Liver (tissue), 3 donors: ENCODE data around the gene TMEM272.

ENCODE experiments used
- ATF3 ChIP-seq: IDR thresholded peaks from 2 replicates; pipeline ENCODE4 v1.6.1; 2016; ENCODE audit warnings: antibody characterized with exemption
- CTCF ChIP-seq: fragments of 150-350 bp; IDR thresholded peaks from 2 replicates; pipeline ENCODE4 v1.5.1; 2017; ENCODE audit warnings: improper control_type of control experiment, low read depth, low read length; ENCODE audit not compliant: missing input control
- EGR1 ChIP-seq, 2 donors: IDR thresholded peaks; 2 replicates each; pipeline ENCODE4 v1.6.1; 2016 to 2018; ENCODE audit warnings: antibody characterized with exemption in 2 of 2, low read depth in 2 of 2
- GABPA ChIP-seq, 2 donors: IDR thresholded peaks in 1 of 2; conservative IDR thresholded peaks in 1 of 2; 2 replicates each; pipeline ENCODE4 v1.6.1; 2016; ENCODE audit warnings: antibody characterized with exemption in 2 of 2, mild to moderate bottlenecking in 1 of 2, moderate library complexity in 1 of 2
- JUND ChIP-seq, 2 donors: IDR thresholded peaks; 2 replicates each; pipeline ENCODE4 v1.6.1; 2016; ENCODE audit warnings: antibody characterized with exemption in 2 of 2
- MAX ChIP-seq: IDR thresholded peaks from 2 replicates; pipeline ENCODE4 v1.6.1; 2016; ENCODE audit warnings: antibody characterized with exemption
- RAD21 ChIP-seq, 2 donors: IDR thresholded peaks; 2 replicates each; pipeline ENCODE4 v1.6.1; 2016; ENCODE audit warnings: antibody characterized with exemption in 2 of 2, mild to moderate bottlenecking in 2 of 2
- REST ChIP-seq: IDR thresholded peaks from 2 replicates; pipeline ENCODE4 v1.6.1; 2016; ENCODE audit warnings: antibody characterized with exemption, mild to moderate bottlenecking
- RXRA ChIP-seq, 2 donors: IDR thresholded peaks; 2 replicates each; pipeline ENCODE4 v1.6.1; 2017 to 2018; ENCODE audit warnings: antibody characterized with exemption in 2 of 2, mild to moderate bottlenecking in 1 of 2
- SP1 ChIP-seq: IDR thresholded peaks from 2 replicates; pipeline ENCODE4 v1.6.1; 2018; ENCODE audit warnings: antibody characterized with exemption, mild to moderate bottlenecking
- TAF1 ChIP-seq: conservative IDR thresholded peaks from 2 replicates; pipeline ENCODE4 v1.6.1; 2016; ENCODE audit warnings: antibody characterized with exemption, mild to moderate bottlenecking
- YY1 ChIP-seq: IDR thresholded peaks from 2 replicates; pipeline ENCODE4 v1.6.1; 2016; ENCODE audit warnings: antibody characterized with exemption, mild to moderate bottlenecking
- ZBTB33 ChIP-seq: IDR thresholded peaks from 2 replicates; pipeline ENCODE4 v1.6.1; 2016; ENCODE audit warnings: antibody characterized with exemption
- donor health status: healthy.
- donor health status: healthy.

GRCh38 chr13:51826606-51827005, 18.4 kb downstream of the TMEM272 start:
- no peak for TF ChIP-seq CTCF
- no peak for TF ChIP-seq MAX
- TF ChIP-seq JUND (IDR thresholded peaks at IDR 0.05): no peak
- no peak for TF ChIP-seq GABPA (IDR thresholded peaks at IDR 0.05 in 1 of 2, conservative IDR thresholded peaks at IDR 0.05 in 1 of 2)
- TF ChIP-seq SP1: no peak
- TF ChIP-seq RXRA (IDR thresholded peaks at IDR 0.05): no peak
- no peak for TF ChIP-seq ATF3
- TF ChIP-seq EGR1 (IDR thresholded peaks at IDR 0.05; ENCODE audit: low read depth in 2 of 2): no peak
- no peak for TF ChIP-seq REST
- TF ChIP-seq YY1: no peak
- no peak for TF ChIP-seq RAD21 (IDR thresholded peaks at IDR 0.05)
- no peak for TF ChIP-seq ZBTB33
- TF ChIP-seq TAF1: no peak
